HG03066 (cell line): ENCODE results near the gene ADAM12.
A peak's percentile ranks its signal among the peaks of the same experiment; 100 is the strongest.

Source experiments
- ATAC-seq: cut with Tn5 transposase; IDR thresholded peaks from one replicate; pipeline ENCODE4 v1.9.1; 2021; ENCODE audit warnings: low read depth; ENCODE audit not compliant: unreplicated experiment

Gene ADAM12

DNA sequence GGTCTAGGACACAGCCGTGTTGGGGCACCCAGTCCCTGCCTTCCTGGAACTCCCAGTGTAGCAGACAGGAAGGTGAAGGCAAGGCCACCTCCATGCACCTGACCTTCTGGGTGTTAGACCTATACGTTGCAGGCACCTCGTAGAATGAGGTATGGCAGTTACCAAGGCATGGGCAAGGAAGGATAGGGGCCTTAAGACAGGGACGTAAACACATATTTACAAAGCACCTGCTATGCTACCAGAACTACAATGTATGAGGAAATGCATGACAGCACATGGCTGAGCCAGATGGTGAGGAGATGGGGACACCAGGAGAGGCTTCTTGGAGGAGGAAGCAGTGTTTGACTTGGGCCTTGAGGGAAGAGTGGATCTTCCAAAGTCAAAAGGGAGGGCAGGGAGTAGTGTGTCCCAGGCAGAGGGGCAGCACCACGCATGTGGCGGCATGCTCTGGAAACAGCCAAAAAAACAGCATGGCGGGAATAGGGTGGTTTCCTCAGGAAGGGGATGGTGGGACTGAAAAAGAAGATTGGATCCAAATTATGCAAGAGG, 260.7 kb downstream of the ADAM12 start:
- no peak for ATAC-seq

DNA sequence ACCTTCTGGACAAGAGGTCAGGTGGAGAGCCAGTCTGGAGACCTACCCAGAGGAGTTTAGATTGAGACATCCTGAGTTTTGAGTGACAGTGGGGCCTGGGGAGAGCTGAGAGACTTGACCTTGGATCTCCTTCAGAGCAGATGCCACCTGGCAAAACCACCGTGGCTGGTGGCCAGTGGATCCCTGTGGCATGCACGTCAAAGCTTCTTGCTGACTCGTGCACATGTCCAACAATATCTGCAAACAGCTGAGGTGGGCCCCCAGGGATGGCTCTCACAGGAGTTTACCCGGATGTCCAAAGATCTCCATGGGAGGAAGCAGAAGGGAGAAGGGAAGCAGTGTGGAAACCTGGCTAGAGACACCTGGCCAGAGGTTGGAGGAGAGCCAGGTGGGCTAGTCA, 261.4 kb downstream of the ADAM12 start:
- no peak for ATAC-seq

DNA sequence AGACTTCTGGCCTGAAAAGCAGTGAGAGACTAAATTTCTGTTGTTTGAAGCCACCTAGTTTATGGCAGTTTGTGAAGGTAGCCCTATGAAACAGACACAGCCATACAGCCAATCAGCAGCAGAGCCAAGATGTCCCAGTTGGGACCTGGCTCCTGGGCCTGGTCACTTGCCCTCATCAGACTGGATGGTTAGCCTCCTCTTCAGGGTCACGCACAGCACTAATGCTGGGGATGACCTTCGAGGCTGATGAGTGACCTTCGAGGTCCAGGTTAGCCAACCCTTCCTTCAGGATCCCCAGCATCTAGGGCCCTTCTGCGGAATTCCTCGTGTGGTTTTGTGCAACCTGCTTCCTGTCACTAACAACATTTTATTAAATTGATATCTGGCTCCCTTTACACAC, 262.3 kb downstream of the ADAM12 start:
- no peak for ATAC-seq

DNA sequence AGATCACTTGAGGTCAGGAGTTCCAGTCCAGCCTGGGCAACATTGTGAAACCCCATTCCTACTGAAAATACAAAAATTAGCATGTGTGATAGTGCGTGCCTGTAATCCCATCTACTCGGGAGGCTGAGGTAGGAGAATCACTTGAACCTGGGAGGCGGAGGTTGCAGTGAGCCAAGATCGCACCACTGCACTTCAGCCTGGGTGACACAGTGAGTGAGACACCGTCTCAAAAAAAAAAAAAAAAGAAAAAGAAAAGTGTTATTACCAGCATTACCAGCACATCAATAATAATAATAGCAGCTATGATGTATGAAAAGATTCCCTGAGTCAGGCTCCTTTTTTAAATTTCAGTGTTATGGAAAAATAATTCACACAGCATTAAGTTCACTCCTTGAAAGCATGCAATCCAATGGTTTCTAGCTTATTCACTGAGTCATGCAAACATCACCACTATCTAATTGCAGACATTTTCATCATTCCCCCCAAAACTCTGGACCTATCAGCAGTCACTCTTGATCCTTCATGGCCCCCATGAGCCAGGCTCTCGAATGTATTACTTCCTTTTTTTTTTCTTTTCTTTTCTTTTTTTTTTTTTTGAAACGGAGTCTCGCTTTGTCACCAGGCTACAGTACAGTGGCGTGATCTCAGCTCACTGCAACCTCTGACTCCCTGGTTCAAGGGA, 263.5 kb downstream of the ADAM12 start:
- ATAC-seq, result no peak

DNA sequence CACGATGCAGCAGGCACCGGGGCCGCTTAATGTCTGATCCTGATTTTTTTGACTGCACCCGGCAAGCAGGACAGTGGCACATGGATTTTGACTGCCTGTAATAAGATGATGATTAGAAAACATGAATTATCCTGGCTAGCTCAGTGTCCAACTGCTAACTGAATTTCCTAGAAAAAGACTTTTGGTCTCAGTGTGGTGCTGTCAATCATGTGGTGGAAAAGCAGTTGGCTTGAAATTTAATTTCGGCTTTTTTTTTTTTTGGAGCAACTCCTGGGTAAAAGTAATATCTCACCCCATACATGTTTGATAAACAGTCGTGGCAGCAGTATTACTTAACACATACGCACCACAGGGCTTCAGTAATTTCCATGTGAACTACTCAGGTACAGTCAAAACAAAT, 264.2 kb downstream of the ADAM12 start:
- ATAC-seq, result no peak

DNA sequence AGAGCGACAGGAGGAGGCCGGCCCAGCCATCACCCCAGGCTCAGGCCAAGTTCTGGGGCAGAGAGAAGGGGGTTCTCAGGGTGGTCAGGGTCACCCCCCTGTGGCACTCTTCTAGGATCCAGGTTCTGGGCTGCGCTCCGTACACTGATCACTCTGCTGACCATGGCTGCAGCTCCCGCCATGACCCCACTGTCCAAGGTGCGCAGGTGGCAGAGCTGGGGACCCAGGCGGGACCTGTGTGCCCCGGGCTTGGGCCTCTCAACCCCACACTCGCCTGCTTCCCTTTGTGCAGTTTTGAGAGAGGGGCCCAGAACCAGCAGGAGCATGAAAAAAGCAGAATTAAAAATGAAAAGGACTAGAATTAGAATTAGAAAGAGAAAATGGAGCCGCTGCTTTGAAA, 264.8 kb downstream of the ADAM12 start:
- ATAC-seq, result no peak

DNA sequence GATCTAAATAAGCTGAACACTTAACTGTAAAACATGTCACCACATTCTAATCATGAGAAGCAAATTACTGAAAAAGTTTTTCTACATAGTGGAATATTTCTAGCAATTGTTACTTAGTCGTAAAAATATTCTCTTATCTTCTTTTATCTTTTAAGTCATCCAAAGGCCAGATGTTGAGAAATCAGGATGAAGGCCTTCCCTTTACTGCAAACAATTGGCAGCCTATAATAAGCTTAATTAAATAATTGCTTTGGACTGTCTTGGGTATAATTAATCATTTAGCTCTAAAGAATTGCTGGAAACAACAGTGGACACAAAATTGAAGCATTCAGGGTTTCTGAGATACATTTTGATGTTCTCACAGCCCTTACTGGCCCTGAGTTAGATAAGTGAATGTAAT, 265.4 kb downstream of the ADAM12 start:
- ATAC-seq, result no peak

DNA sequence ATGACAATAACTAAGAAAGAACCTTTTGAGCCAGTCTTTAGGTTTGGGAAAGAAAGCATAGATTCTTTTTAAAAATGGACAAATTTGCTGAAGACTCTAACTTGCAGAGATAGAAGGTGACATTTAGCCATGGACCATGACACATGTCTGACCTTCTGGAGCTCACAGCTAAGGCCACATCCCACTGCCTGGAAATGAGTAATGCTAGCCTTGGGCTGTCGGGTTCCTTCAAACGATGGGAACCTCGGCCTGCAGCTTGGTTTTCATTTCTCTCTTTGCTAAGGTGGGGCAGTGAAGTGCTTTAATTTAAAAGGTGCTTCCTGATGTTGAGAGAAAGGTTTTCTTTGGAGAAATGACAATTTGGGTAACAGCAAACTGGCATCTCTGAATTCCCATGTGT, 268.7 kb downstream of the ADAM12 start:
- no peak for ATAC-seq

DNA sequence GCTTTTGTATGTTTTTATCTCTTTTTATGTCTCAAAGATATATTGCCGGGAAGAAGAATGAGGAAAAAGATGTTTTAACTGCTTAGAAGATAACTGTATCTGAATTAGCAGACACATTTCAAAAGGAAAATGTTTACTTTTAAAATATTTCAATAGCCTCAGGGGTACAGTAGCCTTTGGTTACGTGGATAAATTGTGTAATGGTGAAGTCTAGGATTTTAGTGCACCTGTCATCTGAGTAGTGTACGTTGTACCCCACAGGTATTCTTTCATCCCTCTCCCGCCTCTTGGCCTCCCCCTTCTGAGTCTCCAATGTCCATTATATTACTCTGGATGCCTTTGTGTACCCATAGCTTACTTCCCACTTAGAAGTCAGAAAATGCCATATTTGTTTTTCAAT, 269.8 kb downstream of the ADAM12 start:
- no peak for ATAC-seq

DNA sequence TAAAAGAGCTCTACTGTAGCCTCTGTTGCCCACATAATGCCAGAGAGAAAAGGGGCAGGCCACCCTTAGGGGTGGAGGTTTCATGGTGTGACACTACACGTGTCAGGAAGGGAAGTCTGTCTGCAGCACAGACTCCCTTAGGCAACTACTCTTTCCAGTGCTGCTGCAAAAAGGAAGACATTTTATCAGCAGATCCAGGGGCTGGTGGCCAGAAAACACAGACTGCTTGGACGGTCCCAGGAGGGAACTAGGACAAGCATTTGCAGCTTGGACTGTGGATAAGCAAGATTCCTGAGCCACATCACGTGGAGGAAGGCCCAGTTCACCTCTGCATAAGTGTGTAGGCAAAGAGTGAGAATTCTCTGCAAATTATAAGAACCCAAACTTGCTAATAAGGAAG, 271.1 kb downstream of the ADAM12 start:
- no peak for ATAC-seq

DNA sequence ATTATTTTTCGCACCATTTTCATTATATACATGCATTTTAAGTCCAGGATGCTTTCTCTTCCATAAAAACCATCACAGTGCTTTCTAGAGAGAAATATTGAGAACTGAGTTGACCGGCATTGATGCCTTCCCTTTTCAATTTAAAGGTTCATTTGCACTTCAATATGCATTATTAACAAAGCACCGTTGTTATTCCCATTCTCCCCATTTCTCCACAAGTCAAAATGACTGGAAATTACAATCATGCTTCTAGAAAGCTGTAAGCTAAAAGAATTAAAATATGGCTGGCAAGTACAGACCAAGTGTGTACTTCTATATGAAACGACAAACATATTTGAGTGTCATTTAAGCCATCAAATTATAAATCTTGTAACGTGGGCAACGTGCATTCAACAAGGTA, 272.4 kb downstream of the ADAM12 start:
- ATAC-seq, result no peak

DNA sequence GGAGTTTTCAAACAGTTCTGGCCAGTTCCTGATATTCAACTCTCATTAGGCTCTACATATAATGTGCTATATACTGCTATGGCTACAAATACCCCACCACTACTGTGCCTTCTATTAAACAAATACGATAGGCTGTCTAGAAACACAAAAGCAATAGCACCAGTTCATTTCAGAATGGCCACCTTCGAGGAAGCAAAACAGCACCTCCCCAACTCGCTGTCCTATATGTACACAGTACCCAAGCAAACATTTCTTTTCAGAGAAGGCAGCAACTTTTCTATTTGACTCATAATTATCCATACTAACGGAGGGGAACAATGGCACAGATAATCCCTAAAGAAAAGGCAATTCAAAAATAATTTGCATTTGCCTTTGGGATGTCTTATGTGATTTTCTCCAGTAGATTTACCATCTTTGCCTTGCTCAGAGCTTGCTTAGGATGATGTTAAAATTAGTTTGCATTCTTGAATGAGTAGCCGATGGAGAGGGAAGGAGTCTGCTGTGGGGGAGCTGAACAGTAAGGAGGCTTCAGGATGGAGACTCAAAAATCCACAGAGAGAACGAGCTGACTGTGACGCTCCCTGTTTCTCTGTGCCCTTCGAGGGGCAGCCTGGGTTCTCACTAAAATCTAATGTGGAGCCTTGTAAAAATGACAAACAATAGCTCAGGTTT, 273.3 kb downstream of the ADAM12 start:
- ATAC-seq, result no peak

DNA sequence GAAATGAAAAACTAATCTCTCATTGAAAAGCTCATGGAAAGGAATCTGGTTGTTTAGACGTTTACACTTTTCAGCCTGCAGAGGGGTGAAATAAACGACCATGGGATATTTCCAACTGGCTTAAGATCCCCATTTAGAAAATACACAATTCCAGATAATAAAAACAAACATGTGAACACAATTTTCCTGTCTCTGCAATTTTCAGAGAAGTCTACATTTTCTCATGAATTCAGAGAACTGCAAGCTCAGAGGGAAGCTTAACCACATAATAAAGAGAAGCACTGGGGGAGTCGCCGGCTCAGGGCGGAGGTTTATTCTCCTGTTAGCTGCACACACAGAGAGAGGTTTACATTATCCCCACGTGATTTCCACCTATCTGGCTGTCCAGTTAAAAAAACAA, 276.8 kb downstream of the ADAM12 start:
- no peak for ATAC-seq

DNA sequence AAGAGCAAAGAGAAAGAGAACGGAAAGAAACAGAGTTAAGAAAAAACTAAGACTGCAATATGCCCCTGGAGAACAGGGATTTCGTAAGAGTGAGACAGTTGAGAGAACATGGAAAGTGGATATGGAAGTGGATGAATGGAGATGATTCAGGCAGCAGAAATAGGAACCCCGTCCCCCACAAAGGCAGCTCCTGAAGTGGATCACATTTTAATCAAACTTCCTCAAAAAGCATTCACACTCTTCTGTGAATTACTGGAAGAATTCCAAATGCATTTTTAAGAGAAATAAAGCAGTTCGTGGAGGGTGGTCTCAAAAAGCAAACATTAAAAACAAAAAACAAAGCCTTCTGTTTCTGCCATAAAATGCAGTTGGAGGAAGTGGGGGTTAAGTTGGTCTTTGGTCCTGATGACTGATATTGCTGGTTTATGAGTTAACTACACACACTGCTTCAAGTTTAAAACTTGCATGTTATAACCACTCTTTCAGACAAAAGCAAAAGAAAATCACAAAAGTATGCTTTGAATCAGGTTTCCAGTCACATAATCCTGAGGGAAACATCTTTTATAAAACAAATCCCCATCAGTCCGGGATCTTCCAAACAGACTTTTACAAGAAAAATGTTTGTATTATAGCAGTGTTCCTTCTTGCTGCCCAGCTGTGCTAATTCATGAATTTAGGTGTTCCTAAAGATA, 277.6 kb downstream of the ADAM12 start:
- no peak for ATAC-seq

DNA sequence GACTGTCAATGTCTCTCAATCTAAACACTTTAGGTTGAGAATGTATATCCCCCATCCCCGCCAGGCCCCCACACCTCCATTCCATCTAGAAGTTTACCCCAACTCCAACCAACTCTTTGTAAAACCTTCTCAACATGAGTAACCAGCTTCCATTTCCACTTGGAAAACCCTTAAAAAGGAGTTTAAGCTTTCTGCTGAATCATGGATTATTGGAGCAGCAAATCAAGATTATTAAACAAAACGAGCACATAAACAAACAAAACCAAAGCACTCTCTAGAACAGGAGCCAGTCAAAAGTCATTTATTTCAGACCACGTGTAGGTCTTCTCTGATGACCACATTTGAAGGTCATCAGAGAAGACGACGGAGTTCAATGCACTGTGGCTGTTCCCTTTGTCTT, 278.4 kb downstream of the ADAM12 start:
- no peak for ATAC-seq

DNA sequence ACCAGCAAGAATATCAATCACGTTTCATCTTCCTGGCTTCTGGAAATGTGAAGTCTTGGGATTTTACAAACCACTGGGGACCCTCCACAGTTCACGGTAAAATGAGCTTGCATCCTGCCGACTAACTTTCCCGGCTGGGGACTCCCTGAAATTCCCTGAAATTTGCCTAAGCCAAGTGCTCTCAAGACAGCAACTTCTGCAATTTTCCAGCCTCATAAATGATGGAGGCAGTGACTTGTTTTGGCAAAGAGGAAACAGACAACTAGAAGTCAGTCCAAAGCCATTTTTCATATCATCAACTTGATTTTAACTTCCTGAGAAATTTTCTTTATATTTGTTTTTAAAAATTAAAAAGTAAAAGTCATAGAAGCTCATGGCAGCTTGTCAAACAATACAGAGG, 279.6 kb downstream of the ADAM12 start:
- ATAC-seq, result no peak

DNA sequence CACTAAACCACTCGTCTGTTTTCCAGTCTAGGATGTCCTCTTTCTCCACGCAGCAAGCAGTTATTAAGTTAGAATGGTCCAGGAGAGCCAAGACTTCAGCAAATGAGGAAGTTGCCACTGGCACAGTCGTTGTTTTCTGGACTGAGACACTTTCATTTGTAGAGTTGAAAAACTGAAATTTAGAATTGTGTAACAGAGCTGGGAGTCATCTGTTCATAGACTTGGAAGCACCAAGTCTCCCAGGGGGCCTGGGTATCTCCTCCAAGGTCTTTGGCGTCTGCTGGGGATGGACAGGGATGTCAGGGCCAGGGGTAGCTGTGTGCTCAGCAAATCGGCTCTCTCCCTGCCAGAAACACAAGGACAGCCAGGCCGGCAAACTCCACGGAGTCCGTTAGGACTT, 283.5 kb downstream of the ADAM12 start:
- no peak for ATAC-seq

DNA sequence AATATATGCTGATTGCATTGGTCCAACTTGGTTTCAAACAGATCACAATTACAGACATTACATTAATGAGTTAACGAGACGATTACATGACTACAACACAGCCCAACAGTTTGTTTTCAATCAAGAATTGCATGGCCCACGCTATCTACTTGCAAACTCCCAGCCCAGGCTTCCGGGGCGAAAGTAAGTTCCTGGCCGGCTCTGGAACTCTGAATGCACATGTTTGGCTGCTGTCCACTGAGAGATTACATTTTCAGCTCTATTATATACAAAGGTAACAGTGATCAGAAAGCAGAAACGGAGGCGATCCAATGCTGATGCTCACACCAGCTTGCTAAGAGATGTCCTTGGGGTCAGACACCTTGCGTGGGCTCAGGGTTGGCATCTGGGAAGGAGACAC, 285.6 kb downstream of the ADAM12 start:
- no peak for ATAC-seq

DNA sequence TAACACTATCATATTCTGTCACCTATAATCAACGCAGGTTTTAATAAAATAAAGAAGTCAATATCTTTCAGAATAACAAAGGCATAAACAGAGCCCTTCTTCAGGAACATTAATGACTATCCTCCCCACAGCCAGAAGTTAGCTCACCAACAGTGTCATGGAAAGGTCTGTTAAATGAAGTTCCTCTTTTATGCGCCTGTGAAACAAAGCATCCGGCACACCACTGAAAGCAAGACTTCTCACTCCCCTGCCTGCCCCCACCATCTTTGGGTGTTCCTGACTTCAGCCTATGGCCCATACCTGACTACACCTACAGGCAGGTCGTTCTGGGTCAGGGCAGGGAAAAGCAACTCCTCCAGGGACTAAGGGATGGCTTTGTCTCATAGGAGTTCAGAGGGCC, 286.5 kb downstream of the ADAM12 start:
- peak; percentile 93 for ATAC-seq

DNA sequence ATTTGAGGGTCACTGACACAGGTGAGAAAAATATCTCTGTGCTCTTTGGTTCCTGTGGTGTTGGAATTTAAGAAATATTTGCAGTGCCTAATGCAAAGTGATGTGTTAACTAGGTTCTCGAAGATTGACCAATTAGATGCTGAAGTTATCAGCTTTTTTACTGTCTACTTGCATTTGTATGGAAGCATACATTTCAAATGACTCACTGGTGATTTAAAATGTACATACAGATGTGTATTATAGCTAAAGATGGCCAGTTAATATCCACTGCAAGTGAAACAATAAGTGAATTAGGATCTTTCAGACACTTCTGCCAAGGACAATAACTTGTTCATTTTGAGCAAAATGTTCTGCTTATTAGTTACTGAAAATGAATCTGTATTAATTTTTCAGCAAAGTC, 287.0 kb downstream of the ADAM12 start:
- no peak for ATAC-seq

DNA sequence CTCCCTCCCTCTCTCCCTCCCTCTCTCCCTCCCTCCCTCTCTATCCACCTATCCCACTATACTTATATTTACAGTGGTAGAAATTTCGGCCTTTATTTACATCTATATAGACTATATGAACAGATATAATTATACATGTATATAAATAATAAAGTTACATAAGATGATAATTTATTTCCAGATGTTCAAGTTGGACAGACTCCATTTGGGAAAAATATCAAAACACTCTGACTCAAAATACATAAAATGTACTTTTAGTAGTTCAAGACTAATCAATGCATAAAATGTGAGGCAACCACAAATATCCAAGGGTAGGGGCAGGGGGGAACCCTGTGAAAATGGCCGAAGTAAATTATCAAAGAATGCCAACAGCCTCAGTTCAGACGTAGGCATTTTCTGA, 288.9 kb downstream of the ADAM12 start:
- ATAC-seq, result no peak

DNA sequence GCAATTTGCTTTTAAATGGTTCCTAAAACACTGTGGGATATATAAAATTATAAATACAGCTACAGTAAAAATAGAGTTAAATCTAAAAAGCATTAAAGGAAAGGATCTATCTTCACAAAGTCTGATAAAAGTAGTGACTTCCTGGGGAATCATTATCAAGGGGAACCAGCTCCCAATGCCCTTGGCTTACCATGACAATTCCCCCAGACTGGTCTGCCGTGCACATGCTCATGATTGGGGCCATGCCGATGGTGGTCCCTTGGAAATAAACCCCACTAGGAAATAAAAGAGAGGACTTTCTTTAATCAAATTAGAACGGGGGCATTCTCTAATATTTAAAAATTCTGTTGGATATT, 290.1 kb downstream of the ADAM12 start:
- no peak for ATAC-seq
